Fibroblast of skin of abdomen (primary cell): ENCODE data around the gene STMND1.
A peak's percentile ranks its signal among the peaks of the same experiment; 100 is the strongest.

Experiments used
- DNase-seq: peaks from one replicate; pipeline ENCODE4 v3.0.0-alpha.2; 2013

Gene STMND1

DNA sequence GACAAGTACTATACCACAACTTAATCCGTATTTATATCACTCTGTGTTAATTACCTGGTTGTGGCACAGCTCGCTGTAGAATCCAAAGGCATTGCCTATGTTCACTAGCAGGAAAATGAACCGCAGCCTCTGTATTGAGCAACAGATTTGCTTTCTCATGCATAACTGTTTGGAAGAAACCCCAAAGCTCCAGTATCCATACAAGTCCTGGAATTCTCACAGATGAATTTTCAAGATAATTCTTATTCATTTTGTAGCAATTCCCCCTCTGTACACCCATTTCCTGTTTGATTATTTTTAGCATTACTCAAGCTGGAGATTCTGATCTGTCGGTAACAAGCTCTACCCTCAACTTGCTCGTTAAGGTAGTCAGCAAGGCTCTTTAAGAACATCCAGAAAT lies 63.5 kb downstream of the STMND1 start:
- peak; percentile 31 for DNase-seq

- DNase-seq = peak; percentile 47
Measured at GRCh38 chr6:17167327-17167979, 65.6 kb downstream of the STMND1 start.

DNA sequence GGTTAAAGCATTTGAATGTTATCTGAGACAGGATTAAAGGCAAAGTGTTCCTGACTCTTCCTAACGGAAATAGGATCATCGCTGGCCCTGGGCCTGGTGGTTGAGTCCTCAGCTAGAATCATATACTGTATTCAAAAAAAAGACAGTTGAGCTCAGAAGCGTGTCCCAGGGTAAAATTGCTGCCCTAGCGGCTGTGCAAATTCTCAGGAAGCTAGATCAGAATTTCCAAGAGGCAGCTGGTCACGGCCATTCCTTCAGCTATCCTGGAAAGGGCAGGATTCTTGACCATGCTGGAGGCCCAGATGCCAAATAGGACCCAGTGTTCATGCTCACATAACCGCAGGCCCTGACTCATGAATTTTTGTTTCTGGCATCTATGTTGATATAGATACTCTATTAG lies 67.4 kb downstream of the STMND1 start:
- peak; percentile 14 for DNase-seq

DNA sequence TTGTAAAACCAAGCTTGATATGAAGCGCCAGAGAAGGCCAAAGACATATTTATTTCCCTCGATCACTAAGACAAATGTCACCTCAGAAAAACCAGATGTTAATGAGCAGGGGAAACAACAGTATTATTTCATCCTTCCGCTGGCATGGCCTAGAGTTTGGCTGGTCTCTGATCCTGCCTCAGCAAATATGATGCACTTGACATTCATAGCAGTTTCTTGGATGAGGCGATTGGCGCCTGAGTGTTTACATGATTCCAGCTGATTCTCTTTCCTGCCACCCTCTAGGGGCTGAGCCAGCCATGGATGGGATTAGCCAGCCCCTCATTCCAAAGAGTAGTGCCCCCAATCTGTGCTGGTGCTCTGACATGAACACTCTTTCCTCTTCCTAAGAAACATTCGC lies 67.9 kb downstream of the STMND1 start:
- DNase-seq = no peak

- no peak for DNase-seq
Measured at GRCh38 chr6:17172836-17173470, 71.1 kb downstream of the STMND1 start.

DNA sequence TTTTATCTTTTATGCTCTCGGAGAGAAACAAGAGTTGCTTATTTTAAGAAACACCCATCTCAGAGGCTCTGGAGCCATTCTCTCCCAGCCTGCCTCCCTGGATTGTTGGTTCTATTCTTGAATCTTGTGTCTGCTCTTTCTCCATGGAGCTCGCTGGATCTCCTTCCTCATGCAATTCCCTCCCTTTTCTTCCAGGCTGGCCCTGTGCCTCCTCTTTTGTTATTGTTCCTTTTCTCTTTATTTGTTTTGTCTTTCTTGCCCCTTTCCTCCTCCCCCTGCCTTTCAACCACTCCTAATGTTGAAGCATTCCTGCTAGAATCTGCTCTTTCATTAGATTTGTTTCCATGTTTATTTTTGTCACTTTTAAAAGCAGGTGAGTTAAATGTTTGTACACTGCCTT lies 76.5 kb downstream of the STMND1 start:
- no peak for DNase-seq

GRCh38 chr6:17178754-17179529 lies 77.1 kb downstream of the STMND1 start:
- peak; percentile 17 for DNase-seq

DNA sequence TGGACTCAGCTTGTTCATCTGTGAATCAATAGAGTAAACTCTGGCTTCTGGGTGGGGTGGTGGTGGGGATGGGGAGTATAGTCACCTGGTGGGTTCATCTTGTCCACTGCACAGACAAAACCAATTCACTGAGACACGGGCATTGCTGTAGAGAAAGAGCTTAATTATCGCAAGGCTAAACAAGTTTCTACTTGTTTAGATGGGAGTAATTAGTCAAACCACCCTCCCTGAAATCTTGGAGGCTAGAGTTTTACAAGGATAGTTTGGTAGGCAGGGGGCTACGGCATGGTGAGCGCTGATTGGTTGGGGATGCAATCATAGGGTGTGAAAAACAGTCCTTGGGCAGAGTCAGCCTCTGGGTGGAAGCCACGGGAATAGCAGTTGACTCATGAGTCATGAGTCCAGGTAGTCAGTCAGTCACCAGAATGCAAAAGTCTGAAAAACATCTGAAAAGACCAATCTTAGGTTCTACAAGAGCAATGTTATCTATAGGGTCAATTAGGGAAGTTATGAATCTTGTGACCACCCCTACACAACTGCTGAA lies 77.8 kb downstream of the STMND1 start:
- no peak for DNase-seq
